Parathyroid adenoma (tissue), 2 donors: ENCODE measurements around the gene CYP4F11.
"Not testable (repeated sequence)": the region's sequence is repeated elsewhere in the genome, so short reads cannot be mapped to it uniquely, and the experiment has no call there.

Source experiments
- H2AFZ ChIP-seq: fragments of 300-600 bp; sonication (generic); one replicate; pipeline ENCODE4 v1.7.0; 2017; ENCODE audit warnings: antibody characterized with exemption, mild to moderate bottlenecking
- H3K27ac ChIP-seq: fragments of 300-600 bp; sonication (generic); one replicate; pipeline ENCODE4 v1.7.0; 2017
- H3K27me3 ChIP-seq: fragments of 300-600 bp; sonication (generic); one replicate; pipeline ENCODE4 v1.7.0; 2017; ENCODE audit warnings: low read length; ENCODE audit not compliant: control insufficient read depth, insufficient read depth
- H3K36me3 ChIP-seq: fragments of 300-600 bp; sonication (generic); one replicate; pipeline ENCODE4 v1.7.0; 2017; ENCODE audit warnings: low read length; ENCODE audit not compliant: control insufficient read depth, insufficient read depth
- H3K4me1 ChIP-seq: fragments of 300-600 bp; sonication (generic); one replicate; pipeline ENCODE4 v1.7.0; 2017; ENCODE audit warnings: control low read depth
- H3K4me2 ChIP-seq: fragments of 300-600 bp; sonication (generic); one replicate; pipeline ENCODE4 v1.7.0; 2017; ENCODE audit warnings: low read length
- H3K4me3 ChIP-seq: fragments of 300-600 bp; sonication (generic); one replicate; pipeline ENCODE4 v1.7.0; 2017; ENCODE audit warnings: low read depth, low read length
- H3K79me2 ChIP-seq: fragments of 300-600 bp; sonication (generic); one replicate; pipeline ENCODE4 v1.7.0; 2017; ENCODE audit warnings: control low read depth
- H3K9ac ChIP-seq: fragments of 300-600 bp; sonication (generic); one replicate; pipeline ENCODE4 v1.7.0; 2017; ENCODE audit warnings: mild to moderate bottlenecking
- H3K9me3 ChIP-seq: fragments of 300-600 bp; sonication (generic); one replicate; pipeline ENCODE4 v1.7.0; 2017; ENCODE audit warnings: low read length; ENCODE audit not compliant: control insufficient read depth
- TF ChIP-seq, protein P1 (sequence below): fragments of 300-600 bp; sonication (generic); IDR thresholded peaks from one replicate; pipeline ENCODE4 v1.7.0; 2017; ENCODE audit warnings: antibody characterized with exemption, mild to moderate bottlenecking
- donor health status: primary hyperparathyroidism.

The CYP4F11 gene

DNA sequence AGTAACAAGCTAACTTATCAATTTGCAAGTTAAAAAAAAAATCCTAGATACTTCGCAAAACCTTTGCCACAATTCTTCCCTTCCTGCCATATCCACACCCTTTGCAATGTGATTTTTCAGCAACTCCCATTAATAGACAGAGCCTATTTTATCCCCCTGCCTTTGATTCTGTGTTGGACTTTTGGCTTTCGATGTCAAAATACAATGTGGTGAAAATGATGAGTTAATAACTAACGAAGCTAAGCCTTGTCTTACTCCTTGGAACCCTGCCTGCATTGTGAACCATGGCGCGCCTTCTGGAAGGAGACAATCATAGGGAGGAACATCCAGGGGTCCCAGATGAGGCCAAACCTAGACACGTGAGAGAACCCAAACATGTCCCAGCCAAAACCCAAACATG is 42.9 kb downstream of the CYP4F11 start:
- Histone ChIP-seq H3K79me2 (no peaks in the 10 kb centered on the region), H3K9ac (no peak overlapping the region), H3K36me3 (no peaks in the 10 kb centered on the region), H3K4me1 (no peaks in the 10 kb centered on the region), H3K27ac (no peak overlapping the region), H3K4me2 (no peak overlapping the region), H3K9me3 (peaks cover 4% of the 10 kb centered on the region), H3K27me3 (no peaks in the 10 kb centered on the region), H3K4me3 (no peak overlapping the region), H2AFZ (no peak overlapping the region)
- TF ChIP-seq, protein P1, sequence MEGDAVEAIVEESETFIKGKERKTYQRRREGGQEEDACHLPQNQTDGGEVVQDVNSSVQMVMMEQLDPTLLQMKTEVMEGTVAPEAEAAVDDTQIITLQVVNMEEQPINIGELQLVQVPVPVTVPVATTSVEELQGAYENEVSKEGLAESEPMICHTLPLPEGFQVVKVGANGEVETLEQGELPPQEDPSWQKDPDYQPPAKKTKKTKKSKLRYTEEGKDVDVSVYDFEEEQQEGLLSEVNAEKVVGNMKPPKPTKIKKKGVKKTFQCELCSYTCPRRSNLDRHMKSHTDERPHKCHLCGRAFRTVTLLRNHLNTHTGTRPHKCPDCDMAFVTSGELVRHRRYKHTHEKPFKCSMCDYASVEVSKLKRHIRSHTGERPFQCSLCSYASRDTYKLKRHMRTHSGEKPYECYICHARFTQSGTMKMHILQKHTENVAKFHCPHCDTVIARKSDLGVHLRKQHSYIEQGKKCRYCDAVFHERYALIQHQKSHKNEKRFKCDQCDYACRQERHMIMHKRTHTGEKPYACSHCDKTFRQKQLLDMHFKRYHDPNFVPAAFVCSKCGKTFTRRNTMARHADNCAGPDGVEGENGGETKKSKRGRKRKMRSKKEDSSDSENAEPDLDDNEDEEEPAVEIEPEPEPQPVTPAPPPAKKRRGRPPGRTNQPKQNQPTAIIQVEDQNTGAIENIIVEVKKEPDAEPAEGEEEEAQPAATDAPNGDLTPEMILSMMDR: no peak

- not testable (repeated sequence) for H3K27me3 ChIP-seq, H3K9ac ChIP-seq, H3K27ac ChIP-seq, H3K79me2 ChIP-seq, H2AFZ ChIP-seq, H3K4me2 ChIP-seq, H3K4me1 ChIP-seq, H3K36me3 ChIP-seq, H3K4me3 ChIP-seq, H3K9me3 ChIP-seq
These were observed 45.0 kb downstream of the CYP4F11 start for GRCh38 chr19:15889339-15889738.

DNA sequence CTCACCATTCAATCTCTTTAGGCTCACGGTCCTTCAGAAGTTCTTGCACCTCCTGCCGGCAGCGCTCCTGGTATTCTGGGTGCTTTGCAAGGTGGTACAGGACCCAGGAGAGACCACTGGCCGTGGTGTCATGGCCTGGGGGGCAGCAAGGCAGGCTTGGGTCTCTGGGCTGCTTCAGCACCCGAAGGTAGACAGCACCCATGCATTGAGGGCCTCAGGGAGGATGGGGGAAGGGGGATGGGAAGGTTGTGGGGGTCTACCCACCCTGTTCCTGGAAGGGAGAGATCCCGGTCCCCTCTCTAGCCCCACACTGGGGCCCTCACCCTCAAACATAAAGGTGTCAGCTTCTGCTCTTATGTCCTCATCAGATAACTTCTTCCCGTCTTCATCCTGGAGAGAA is 48.4 kb downstream of the CYP4F11 start:
- Histone ChIP-seq H3K79me2 (no peaks in the 10 kb centered on the region), H3K36me3 (no peaks in the 10 kb centered on the region), H2AFZ (no peak overlapping the region), H3K27ac (no peak overlapping the region), H3K4me2 (no peak overlapping the region), H3K27me3 (no peaks in the 10 kb centered on the region), H3K9ac (no peak overlapping the region), H3K4me1 (no peaks in the 10 kb centered on the region), H3K9me3 (no peaks in the 10 kb centered on the region), H3K4me3 (no peak overlapping the region)
- TF ChIP-seq, protein P1: no peak

- no peaks in the 10 kb centered on the region for H3K4me1 ChIP-seq
- no peak overlapping the region for H3K9ac ChIP-seq
- H2AFZ ChIP-seq: no peak overlapping the region
- no peak overlapping the region for H3K4me2 ChIP-seq
- H3K27ac ChIP-seq: no peak overlapping the region
- no peaks in the 10 kb centered on the region for H3K79me2 ChIP-seq
- no peaks in the 10 kb centered on the region for H3K36me3 ChIP-seq
- no peaks in the 10 kb centered on the region for H3K9me3 ChIP-seq
- no peaks in the 10 kb centered on the region for H3K27me3 ChIP-seq
- TF ChIP-seq, protein P1: no peak
- no peak overlapping the region for H3K4me3 ChIP-seq
These were observed 49.2 kb downstream of the CYP4F11 start for GRCh38 chr19:15885167-15885566.

- not testable (repeated sequence) for H3K27ac ChIP-seq, H3K4me2 ChIP-seq, H3K4me1 ChIP-seq, H3K36me3 ChIP-seq, H3K9me3 ChIP-seq, H3K4me3 ChIP-seq, H3K9ac ChIP-seq, H3K79me2 ChIP-seq, H2AFZ ChIP-seq, H3K27me3 ChIP-seq
These were observed 51.0 kb downstream of the CYP4F11 start for GRCh38 chr19:15883329-15883728.

DNA sequence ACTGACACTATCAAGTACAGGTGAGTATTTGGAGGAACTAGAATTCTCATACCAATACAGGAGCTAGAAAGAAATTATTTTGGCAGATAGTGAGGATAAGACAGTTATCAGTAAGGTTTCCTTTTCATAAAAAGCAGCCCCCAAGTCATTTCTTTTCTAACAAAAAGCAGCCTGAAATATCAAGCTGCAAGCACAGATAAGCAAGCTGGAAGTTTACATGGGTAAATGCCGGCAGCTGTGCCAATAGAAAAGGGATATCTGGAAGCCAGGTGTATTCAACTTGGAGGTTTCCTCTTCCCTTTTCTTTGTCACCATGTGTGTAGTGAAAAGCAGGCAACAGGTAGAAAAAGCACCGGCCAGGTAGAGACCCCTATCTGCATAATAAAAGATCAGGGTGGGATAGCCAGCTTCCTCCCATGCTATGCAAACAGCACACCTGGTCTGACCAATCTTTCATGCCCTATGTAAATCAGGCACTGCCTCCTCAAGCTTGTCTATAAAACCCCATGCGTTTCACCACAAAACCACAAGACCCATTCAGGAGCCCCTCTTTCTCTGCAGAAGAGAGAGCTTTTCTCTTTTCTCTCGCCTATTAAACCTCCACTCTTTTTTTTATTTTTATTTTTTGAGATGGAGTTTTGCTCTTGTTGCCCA is 59.4 kb downstream of the CYP4F11 start:
- H2AFZ ChIP-seq: no peak overlapping the region
- H3K27me3 ChIP-seq: no peaks in the 10 kb centered on the region
- H3K36me3 ChIP-seq: no peaks in the 10 kb centered on the region
- H3K4me2 ChIP-seq: no peak overlapping the region
- no peak overlapping the region for H3K27ac ChIP-seq
- H3K79me2 ChIP-seq: no peaks in the 10 kb centered on the region
- no peak overlapping the region for H3K4me3 ChIP-seq
- no peak overlapping the region for H3K9ac ChIP-seq
- TF ChIP-seq, protein P1: no peak
- no peaks in the 10 kb centered on the region for H3K9me3 ChIP-seq
- no peaks in the 10 kb centered on the region for H3K4me1 ChIP-seq

GRCh38 chr19:15873771-15874170 is 60.6 kb downstream of the CYP4F11 start:
- H3K36me3 ChIP-seq, H3K27ac ChIP-seq, H3K4me3 ChIP-seq, H3K9me3 ChIP-seq, H3K4me2 ChIP-seq, H3K9ac ChIP-seq, H3K4me1 ChIP-seq, H3K27me3 ChIP-seq, H2AFZ ChIP-seq, H3K79me2 ChIP-seq: not testable (repeated sequence)
